AG10803 (cell line): ENCODE data around the gene A1BG.

Experiments
- DNase-seq: peaks from one replicate; pipeline ENCODE4 v3.0.0; 2010; ENCODE audit warnings: low read depth
- H3K4me3 ChIP-seq: 2 replicates; pipeline ENCODE4 v1.5.1; 2011; ENCODE audit warnings: mild to moderate bottlenecking, low read length, control low read depth
- CTCF ChIP-seq: conservative IDR thresholded peaks from 2 replicates; pipeline ENCODE4 v1.5.1; 2011; ENCODE audit warnings: mild to moderate bottlenecking, low read length, control low read depth, inconsistent platforms

A1BG gene

DNA sequence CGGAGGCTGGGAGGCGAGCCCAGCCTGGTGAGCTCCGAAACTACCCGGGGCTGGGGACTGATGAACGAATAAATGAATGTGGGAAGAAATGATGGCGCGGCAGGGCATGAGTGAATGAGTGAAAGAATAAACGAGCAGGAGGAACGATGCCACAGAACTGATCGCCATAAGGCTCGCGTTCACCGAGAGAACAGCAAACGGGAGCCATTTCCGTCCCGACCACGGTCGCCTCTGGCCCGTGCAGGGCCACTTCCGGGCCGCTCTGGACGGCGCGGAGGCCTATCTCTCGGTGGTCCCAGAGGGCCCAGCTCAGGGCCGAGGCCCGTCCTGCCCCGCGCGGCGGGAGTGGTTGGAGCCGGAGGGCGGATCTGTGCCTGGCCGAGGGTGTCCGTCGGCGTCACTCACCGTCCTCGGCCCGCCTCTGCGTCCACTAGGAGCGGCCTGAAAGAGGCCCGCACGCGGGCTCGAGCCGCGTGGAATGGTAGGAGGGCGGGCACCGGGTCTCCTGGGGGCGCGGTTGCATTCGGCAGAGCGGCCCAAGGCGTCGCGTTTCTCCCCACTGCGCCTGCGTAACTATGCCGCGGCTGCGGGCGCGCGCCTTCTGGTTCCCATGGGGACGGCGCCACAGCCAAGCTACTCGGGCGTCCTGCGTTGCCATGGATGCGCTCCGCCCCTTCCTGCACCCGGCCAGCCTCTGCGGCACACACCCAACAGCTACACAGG lies 9.1 kb upstream of the A1BG start, which contains the start of gene ZNF497:
Gene ZNF497, minus strand, starts transcription at position 480 of the 723 bp plus-strand sequence. CDS start 5,116 bp downstream, outside the sequence.
- peak within 1 kb of the TSS; percentile 80 for H3K4me3 ChIP-seq
- peak; percentile 95 for DNase-seq
- TF ChIP-seq CTCF, result no peak

- peak; percentile 57 for DNase-seq
- H3K4me3 ChIP-seq, result peak overlapping the region; percentile 80
- no peak for TF ChIP-seq CTCF
Measured at GRCh38 chr19:58361900-58362271, 8.6 kb upstream of the A1BG start.

DNA sequence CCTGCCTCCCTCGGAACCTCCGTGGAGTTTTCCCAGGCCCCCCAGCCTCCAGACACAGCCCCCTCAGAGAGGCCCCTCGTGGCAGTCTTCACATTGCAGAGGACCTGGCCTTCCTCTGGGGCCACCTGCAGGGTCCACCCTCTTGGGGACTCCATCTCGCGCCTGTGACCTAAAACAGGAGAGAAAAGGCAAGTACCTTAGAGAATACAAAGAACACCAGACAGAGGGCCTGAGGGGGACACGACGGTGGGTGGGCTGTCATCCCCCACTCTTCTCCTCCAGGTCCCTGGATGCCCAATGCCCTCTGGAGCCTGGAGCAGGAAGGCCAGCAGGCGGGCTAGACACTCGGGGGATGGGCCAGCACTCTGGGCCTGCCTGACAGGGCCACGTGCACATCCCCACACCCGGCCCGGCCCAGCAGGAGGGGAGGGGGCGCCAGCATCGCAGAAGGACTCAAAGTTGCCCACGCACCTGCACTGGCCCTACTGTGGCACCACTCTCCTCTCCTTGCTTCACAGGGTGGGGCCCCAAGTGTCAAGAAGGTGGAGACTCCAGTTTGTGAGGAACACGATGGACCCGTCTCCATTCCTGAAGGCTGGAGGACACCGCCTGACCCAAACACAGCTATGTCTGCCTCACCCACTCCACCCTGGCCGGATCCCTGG lies 4.3 kb upstream of the A1BG start:
- no peak for TF ChIP-seq CTCF
- H3K4me3 ChIP-seq, result no peak overlapping the region
- DNase-seq, result no peak

DNA sequence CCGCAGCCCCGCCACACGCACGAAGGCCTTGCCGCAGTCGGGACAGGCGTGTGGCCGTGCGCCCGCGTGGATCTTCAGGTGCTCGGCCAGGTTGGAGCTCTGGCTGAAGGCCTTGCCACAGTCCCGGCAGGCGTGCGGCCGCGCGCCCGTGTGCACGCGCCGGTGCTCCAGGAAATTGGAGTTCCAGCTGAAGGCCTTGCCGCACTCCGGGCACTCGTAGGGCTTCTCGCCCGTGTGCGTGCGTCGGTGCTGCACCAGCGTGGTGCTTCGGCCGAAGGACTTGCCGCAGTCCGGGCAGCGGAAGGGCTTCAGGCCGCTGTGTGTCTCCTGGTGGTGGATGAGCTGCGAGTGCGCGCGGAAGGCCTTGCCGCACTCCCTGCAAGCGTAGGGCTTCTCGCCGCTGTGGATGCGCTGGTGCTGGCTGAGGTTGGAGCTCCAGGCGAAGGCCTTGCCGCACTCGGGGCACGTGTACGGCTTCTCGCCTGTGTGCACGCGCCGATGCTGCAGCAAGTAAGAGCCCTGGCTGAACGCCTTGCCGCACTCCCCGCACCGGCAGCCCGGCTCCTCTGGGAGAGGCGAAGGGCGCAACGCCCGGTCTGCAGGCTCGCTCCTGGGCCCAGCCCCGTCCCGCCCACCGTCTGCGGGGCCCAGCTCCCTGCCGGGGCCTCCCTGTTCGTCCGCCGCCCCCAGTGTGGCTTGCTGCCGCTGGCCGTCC lies 3.6 kb upstream of the A1BG start:
- peak; percentile 34 for DNase-seq
- no peak for TF ChIP-seq CTCF
- peak overlapping the region; percentile 49 for H3K4me3 ChIP-seq

DNA sequence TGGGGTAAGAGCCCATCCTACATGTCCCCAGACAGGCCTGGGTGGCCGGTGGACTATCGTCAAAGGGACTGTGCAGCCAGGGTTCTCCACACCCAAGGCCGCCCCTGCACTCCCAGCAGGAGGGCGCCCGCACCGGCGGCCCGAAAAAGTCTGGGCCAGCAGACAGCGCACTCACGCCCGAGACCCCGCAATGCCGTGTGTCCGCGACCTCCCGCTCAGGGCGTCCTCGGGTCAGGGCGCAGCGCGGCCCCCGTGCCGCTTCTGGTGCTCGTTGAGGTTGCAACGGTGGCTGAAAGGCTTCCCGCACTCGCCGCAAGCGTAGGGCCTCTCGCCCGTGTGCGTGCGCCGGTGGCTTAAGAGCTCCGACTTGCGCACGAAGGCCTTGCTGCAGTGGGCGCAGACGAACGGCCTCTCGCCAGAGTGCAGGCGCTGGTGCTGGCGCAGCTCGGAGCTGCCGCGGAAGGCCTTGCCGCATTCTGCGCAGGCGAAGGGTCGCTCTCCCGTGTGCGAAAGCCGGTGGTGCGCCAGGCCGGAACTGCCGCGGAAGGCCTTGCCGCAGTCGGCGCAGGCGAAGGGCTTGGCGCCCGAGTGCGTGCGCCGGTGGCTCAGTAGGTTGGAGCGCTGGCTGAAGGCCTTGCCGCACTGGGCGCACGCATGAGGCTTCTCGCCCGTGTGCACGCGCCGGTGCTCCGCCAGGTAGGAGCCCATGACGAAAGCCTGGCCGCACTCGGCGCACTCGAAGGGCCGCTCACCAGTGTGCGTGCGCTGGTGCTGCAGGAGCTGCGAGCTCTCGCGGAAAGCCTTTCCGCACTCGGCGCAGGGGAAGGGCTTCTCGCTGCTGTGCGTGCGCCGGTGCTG lies 2.8 kb upstream of the A1BG start:
- DNase-seq, result peak; percentile 48
- no peak for TF ChIP-seq CTCF
- H3K4me3 ChIP-seq, result peak overlapping the region; percentile 49

DNA sequence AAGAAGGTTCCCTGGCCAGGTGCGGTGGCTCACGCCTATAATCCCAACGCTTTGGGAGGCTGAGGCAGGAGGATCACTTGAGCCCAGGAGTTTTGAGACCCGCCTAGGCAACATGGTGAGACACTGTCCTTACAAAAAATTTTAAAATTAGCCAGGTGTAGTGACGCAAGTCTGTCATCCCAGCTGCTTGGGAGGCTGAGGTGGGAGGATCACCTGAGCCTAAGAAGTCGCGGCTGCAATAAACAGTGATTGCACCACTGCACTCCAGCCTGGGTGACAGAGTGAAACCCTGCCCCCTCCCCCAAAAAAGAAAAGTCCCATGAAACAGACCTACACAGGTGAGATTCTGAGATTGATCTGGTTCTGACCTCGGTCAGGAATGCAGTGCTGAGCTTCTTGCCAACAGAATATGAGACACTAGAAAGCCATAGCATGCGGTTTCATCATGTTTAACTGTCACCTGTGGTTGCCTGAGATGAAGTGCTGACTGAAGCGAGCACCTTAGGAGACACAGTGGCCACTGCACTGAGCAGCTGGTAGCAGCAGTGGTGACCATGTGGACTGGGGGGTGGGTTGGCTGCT lies 2.0 kb upstream of the A1BG start:
- H3K4me3 ChIP-seq, result no peak overlapping the region
- TF ChIP-seq CTCF, result no peak
- DNase-seq, result no peak
